Neuron (in vitro differentiated cells): ENCODE results near the gene RNLS.

Experiments used
- H2AFZ ChIP-seq: one replicate; pipeline ENCODE4 v1.6.1; 2013; ENCODE audit warnings: low read depth, mild to moderate bottlenecking, inconsistent platforms, low read length, moderate library complexity
- H3K27me3 ChIP-seq: one replicate; pipeline ENCODE4 v1.6.1; 2013; ENCODE audit warnings: low read length; ENCODE audit not compliant: insufficient read depth
- H3K36me3 ChIP-seq: one replicate; pipeline ENCODE4 v1.6.1; 2013; ENCODE audit warnings: low read length; ENCODE audit not compliant: insufficient read depth
- H3K4me1 ChIP-seq: one replicate; pipeline ENCODE4 v1.6.1; 2013; ENCODE audit warnings: low read length; ENCODE audit not compliant: insufficient read depth
- H3K4me3 ChIP-seq: 2 replicates; pipeline ENCODE4 v1.5.1; 2013; ENCODE audit warnings: mild to moderate bottlenecking, low read length, moderate library complexity
- H3K9me3 ChIP-seq: one replicate; pipeline ENCODE4 v1.6.1; 2013; ENCODE audit warnings: low read length

Gene RNLS

DNA sequence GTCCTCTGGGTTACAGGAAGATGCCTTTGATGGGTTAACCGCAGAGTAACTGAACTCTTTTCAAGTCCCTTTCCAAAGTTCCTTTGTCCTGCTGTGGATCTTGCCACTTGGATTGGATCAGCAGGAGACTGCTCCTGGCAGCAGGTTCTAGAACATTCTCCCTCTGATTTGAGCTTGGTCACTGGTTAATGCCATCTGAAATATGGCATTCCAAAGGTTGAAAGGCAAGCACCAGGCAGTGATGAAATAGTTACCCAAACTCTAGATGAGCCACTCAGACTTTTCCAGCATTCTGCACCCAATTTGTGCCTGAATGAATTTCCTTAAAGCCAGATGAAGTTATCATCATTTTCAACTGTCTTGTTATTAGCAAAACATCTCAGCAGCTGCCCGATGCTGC, 343.9 kb downstream of the RNLS start:
- H3K36me3 ChIP-seq: no peaks in the 10 kb centered on the region
- peaks cover 15% of the 10 kb centered on the region for H3K4me1 ChIP-seq
- H3K9me3 ChIP-seq: no peaks in the 10 kb centered on the region
- H3K27me3 ChIP-seq: no peaks in the 10 kb centered on the region
- no peak overlapping the region for H2AFZ ChIP-seq
- H3K4me3 ChIP-seq: no peak overlapping the region

- Histone ChIP-seq H3K27me3 (no peaks in the 10 kb centered on the region), H3K4me1 (peaks cover 17% of the 10 kb centered on the region), H3K36me3 (no peaks in the 10 kb centered on the region), H3K9me3 (no peaks in the 10 kb centered on the region), H2AFZ (no peak overlapping the region), H3K4me3 (no peak overlapping the region)
These were observed 344.6 kb downstream of the RNLS start for GRCh38 chr10:88238615-88238914.

DNA sequence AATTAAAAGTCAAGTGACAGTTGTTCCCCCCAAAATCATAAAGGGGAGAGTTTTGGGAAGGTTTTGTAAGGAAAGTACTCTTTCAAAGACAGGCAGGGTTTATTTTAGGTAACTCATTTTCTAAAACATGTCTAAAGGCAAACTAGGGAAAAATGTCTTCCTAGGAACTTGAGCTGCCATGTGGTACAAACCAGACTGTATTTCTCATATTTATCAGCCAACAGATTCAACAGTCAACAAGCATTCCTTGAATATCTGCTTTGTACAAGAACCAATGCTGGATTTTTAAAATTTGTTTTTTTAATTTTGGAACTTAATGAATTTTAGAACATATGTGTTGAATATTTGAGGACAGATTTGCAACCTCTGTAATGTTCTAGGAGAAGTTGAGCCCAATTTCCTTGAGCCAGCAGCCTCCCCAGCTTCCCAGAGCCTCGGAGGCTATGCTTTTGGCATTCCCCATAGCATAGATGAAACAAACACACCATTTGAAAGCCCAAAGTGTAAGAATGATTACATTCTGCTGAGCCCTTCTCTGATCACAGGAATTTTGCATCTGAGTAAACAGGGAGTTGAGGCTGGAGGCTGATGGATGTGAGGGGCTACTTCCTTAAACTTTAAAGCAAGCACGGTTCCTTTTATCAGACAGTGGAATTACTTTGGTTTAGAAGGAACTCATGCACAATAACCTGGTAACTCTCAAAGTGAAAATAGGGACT, 345.1 kb downstream of the RNLS start:
- no peaks in the 10 kb centered on the region for H3K27me3 ChIP-seq
- H3K4me1 ChIP-seq: peaks cover 17% of the 10 kb centered on the region
- no peak overlapping the region for H3K4me3 ChIP-seq
- H2AFZ ChIP-seq: no peak overlapping the region
- H3K9me3 ChIP-seq: no peaks in the 10 kb centered on the region
- H3K36me3 ChIP-seq: no peaks in the 10 kb centered on the region

DNA sequence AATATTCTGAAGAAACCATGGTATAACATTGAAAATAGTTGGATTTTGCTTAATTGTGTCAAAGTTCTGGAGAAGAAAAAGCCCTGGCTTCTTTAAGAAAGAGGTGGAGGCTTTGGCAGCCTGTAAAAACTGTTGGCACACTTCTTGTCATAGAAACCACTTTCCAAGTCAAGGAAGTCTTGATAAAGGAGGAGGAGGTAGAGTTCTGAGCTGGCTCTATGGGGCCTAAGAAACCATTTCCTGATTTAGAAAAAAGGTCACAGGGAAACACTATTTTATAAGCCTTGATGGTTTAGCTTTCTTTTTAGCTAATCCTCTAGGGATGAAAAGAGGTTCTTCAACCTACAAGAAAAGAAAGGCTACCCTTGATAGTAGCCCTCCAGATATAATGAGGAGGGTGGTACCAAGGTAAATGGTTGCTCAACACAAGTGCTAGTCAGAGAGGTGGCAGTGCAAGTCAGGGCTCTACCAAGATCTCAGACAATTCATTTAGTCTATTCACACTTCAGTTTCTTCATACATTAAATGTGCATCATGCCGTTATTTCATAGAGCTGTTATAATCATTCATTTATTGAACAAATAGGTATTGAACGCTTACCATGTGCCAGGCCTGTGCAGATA, 346.9 kb downstream of the RNLS start:
- H3K36me3 ChIP-seq: no peaks in the 10 kb centered on the region

GRCh38 chr10:88234297-88234696, 348.8 kb downstream of the RNLS start:
- no peak overlapping the region for H3K4me3 ChIP-seq
- H2AFZ ChIP-seq: peak overlapping the region; percentile 6
- peaks cover 24% of the 10 kb centered on the region for H3K4me1 ChIP-seq

More for the DNA sequence above, 346.9 kb downstream of the RNLS start:
- no peaks in the 10 kb centered on the region for H3K9me3 ChIP-seq
- H3K27me3 ChIP-seq: no peaks in the 10 kb centered on the region
- H3K4me1 ChIP-seq: peaks cover 24% of the 10 kb centered on the region
- no peak overlapping the region for H3K4me3 ChIP-seq
- no peak overlapping the region for H2AFZ ChIP-seq

DNA sequence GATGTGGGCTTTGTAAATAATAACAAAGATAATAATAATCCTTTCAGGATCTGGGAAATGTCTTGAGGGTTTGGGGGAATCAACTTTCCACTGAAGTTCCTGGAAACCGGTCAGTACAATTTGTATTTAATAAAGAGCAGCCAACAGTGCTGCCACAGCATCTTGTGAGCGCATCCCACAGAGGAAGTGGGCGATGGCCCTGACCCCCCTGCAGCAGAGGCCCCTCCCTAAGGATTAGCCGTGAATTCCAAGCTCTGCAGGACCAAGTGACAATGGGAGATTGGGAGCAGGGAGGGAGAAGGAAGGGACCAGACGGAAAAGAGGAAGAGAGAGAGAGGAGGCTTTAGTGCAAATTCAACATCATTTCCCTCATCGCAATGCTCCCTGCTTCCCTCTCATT, 349.2 kb downstream of the RNLS start:
- no peaks in the 10 kb centered on the region for H3K27me3 ChIP-seq
- peaks cover 24% of the 10 kb centered on the region for H3K4me1 ChIP-seq
- no peak overlapping the region for H3K4me3 ChIP-seq
- H2AFZ ChIP-seq: peak overlapping the region; percentile 6
- H3K9me3 ChIP-seq: no peaks in the 10 kb centered on the region
- H3K36me3 ChIP-seq: no peaks in the 10 kb centered on the region

More at GRCh38 chr10:88234297-88234696, 348.8 kb downstream of the RNLS start:
- Histone ChIP-seq H3K27me3 (no peaks in the 10 kb centered on the region), H3K36me3 (no peaks in the 10 kb centered on the region), H3K9me3 (no peaks in the 10 kb centered on the region)

DNA sequence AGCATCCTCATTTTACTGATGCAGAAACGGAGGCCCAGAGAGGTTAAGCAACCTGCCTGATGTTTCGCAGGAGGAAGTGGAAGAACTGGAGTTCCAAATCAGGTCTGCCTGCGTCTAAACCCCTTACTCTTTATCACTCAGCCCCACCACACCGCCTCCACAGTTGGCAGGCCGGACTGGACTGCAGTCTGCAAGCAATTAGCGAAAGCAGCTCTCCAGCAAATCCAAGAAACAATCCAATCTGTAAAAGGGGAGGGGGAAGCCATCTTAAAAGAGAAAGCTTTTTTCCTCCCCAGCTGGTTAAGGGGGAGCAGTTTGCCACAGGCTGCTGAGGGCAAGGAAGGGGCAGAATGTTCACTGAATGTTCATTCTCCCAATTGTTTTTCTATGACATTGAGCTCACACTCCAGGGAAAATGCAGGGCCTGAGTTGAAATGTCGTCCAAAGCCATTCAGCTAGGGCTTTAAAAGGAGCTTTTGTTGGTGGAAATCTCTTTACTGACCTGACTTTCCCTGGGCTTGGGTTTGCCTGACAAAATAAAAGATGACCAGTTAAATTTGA, 350.1 kb downstream of the RNLS start:
- Histone ChIP-seq H3K27me3 (no peaks in the 10 kb centered on the region), H3K4me3 (no peak overlapping the region), H3K36me3 (no peaks in the 10 kb centered on the region), H3K4me1 (peaks cover 24% of the 10 kb centered on the region), H3K9me3 (no peaks in the 10 kb centered on the region), H2AFZ (no peak overlapping the region)

GRCh38 chr10:88232029-88232895, 350.9 kb downstream of the RNLS start:
- Histone ChIP-seq H3K27me3 (no peaks in the 10 kb centered on the region), H3K4me1 (peaks cover 26% of the 10 kb centered on the region), H3K36me3 (no peaks in the 10 kb centered on the region), H3K4me3 (no peak overlapping the region), H2AFZ (no peak overlapping the region), H3K9me3 (no peaks in the 10 kb centered on the region)

- Histone ChIP-seq H3K27me3 (no peaks in the 10 kb centered on the region), H3K4me1 (peaks cover 31% of the 10 kb centered on the region), H3K4me3 (no peak overlapping the region), H3K9me3 (no peaks in the 10 kb centered on the region), H3K36me3 (no peaks in the 10 kb centered on the region), H2AFZ (no peak overlapping the region)
These were observed 352.9 kb downstream of the RNLS start for GRCh38 chr10:88230251-88230650.

GRCh38 chr10:88228130-88228529, 355.0 kb downstream of the RNLS start:
- Histone ChIP-seq H2AFZ (no peak overlapping the region), H3K9me3 (no peaks in the 10 kb centered on the region), H3K4me3 (no peak overlapping the region), H3K4me1 (peaks cover 15% of the 10 kb centered on the region), H3K36me3 (no peaks in the 10 kb centered on the region), H3K27me3 (no peaks in the 10 kb centered on the region)

GRCh38 chr10:88227342-88228018, 355.6 kb downstream of the RNLS start:
- H3K27me3 ChIP-seq: no peaks in the 10 kb centered on the region
- H2AFZ ChIP-seq: no peak overlapping the region
- no peak overlapping the region for H3K4me3 ChIP-seq
- no peaks in the 10 kb centered on the region for H3K36me3 ChIP-seq
- H3K9me3 ChIP-seq: no peaks in the 10 kb centered on the region
- H3K4me1 ChIP-seq: peaks cover 11% of the 10 kb centered on the region

DNA sequence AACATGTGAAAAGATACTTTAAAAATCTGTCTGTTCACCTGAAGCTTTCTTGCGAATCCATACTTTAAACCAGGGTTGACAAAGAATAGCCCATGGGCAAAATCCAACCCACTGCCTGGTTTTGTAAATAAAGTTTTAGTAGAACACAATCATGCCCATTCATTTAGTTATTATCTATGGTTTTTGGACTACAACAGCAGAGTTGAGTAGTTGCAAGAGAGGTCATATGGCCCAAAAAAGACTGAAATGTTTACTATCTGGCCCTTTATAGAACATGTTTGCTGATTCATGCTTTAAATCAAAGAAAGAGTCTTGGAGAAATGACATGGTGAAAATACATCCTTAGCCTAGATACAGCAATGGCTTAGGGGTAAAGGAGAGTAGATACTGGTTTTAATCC, 356.2 kb downstream of the RNLS start:
- H3K27me3 ChIP-seq: no peaks in the 10 kb centered on the region
- H3K36me3 ChIP-seq: no peaks in the 10 kb centered on the region
- no peaks in the 10 kb centered on the region for H3K9me3 ChIP-seq
- H2AFZ ChIP-seq: no peak overlapping the region
- H3K4me1 ChIP-seq: peaks cover 9% of the 10 kb centered on the region
- H3K4me3 ChIP-seq: no peak overlapping the region
